Stimulated activated memory B cell treated with anti-CD40 and anti-IgM and Interleukin-4, amounts not matched to agents 10 μg/mL and 1 μg/mL and 100 μg/mL, for 72 hours (primary cell): Measurements from ENCODE around the gene FGFR2.

Source experiments
- ATAC-seq: fragments of 150-1000 bp; cut with Tn5 transposase; 2 replicates; pipeline ENCODE4 v1.10.0; 2021
- H3K27ac Mint-ChIP-seq: one replicate; pipeline ENCODE4 v1.8.0; 2022; ENCODE audit warnings: mild to moderate bottlenecking, mixed read lengths
- H3K27me3 Mint-ChIP-seq: one replicate; pipeline ENCODE4 v1.8.0; 2022; ENCODE audit warnings: mixed read lengths
- H3K36me3 Mint-ChIP-seq: one replicate; pipeline ENCODE4 v1.8.0; 2022; ENCODE audit warnings: mixed read lengths
- H3K4me1 Mint-ChIP-seq: one replicate; pipeline ENCODE4 v1.8.0; 2022; ENCODE audit warnings: mixed read lengths
- H3K4me3 Mint-ChIP-seq: one replicate; pipeline ENCODE4 v1.8.0; 2022; ENCODE audit warnings: mild to moderate bottlenecking, moderate library complexity, mixed read lengths
- H3K9me3 Mint-ChIP-seq: one replicate; pipeline ENCODE4 v1.8.0; 2022; ENCODE audit warnings: mixed read lengths

Gene FGFR2

DNA sequence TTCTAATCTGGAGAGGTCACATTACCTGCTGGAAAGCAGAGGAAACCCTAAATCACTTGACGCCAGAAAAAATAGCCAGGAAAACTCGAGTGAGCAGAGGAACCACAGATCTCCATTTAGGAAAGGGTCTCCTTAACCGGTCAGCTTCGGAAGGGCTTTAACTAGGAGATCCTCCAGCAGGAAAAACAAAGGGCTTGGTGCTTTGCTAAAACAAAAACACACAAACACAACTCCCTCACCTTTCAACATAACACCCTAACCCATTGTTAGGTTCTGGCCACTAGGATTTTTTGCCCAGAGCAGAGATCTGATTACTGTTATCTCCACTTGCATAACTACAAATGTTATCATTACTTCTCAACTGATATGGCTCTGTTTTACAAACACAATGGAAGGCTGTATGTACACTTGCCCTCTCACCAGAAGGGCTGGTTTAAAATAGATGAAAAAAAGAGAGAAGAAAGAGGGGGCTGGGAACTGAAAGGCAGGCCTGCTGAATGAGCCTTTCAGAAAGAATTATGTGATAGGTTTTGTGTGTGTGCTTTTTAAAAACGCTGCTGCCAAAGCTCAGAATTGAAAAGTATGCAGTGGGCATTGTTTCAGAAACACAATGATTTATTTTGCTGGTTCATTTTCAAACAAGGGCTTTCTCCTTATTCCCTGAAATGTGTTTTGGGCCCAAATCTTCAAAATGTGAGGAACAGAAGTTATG lies 161.5 kb downstream of the FGFR2 start:
- Mint-ChIP-seq H3K27ac (no peak overlapping the region), H3K4me1 (no peaks in the 10 kb centered on the region), H3K4me3 (no peak overlapping the region), H3K9me3 (no peaks in the 10 kb centered on the region), H3K27me3 (no peaks in the 10 kb centered on the region), H3K36me3 (no peaks in the 10 kb centered on the region)
- no peak for ATAC-seq

- Mint-ChIP-seq H3K4me1 (no peaks in the 10 kb centered on the region), H3K36me3 (no peaks in the 10 kb centered on the region), H3K4me3 (no peak overlapping the region), H3K27me3 (no peaks in the 10 kb centered on the region), H3K27ac (no peak overlapping the region), H3K9me3 (no peaks in the 10 kb centered on the region)
- ATAC-seq, result no peak
These were observed 162.0 kb downstream of the FGFR2 start for GRCh38 chr10:121436281-121436629.

GRCh38 chr10:121435099-121435875 lies 163.0 kb downstream of the FGFR2 start:
- Mint-ChIP-seq H3K36me3 (no peaks in the 10 kb centered on the region), H3K9me3 (peaks cover 3% of the 10 kb centered on the region), H3K27ac (no peak overlapping the region), H3K4me3 (no peak overlapping the region), H3K27me3 (no peaks in the 10 kb centered on the region), H3K4me1 (no peaks in the 10 kb centered on the region)
- ATAC-seq, result no peak

- Mint-ChIP-seq H3K27ac (no peak overlapping the region), H3K27me3 (no peaks in the 10 kb centered on the region), H3K4me3 (no peak overlapping the region), H3K9me3 (peaks cover 5% of the 10 kb centered on the region), H3K4me1 (no peaks in the 10 kb centered on the region), H3K36me3 (no peaks in the 10 kb centered on the region)
- ATAC-seq, result no peak
These were observed 164.3 kb downstream of the FGFR2 start for GRCh38 chr10:121433965-121434364.

DNA sequence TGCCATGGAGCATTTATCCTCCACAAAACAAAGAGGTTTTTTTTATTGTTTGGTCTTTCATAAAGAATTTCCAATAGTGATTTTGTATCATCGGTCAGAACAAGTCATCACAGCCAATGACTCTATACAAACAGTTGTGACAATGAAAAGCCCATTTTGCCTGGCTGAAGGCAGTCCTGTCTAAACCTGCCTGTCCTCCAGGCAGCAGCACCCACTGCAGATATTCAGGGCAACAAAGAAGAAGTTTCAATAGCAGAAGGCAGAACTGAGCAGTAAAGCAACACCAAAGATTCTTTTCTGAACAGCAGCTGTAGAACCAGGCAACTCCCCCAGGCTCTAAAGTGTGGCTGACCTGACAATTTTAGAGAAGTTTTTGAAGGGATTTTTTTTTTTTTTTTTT lies 169.4 kb downstream of the FGFR2 start:
- peaks cover 5% of the 10 kb centered on the region for H3K9me3 Mint-ChIP-seq
- no peaks in the 10 kb centered on the region for H3K27me3 Mint-ChIP-seq
- ATAC-seq, result no peak
- no peak overlapping the region for H3K27ac Mint-ChIP-seq
- no peak overlapping the region for H3K4me3 Mint-ChIP-seq
- H3K36me3 Mint-ChIP-seq, result no peaks in the 10 kb centered on the region
- no peaks in the 10 kb centered on the region for H3K4me1 Mint-ChIP-seq
